ENCODE data around the gene LRRC14B.
"Not testable (repeated sequence)": the region's sequence is repeated elsewhere in the genome, so short reads cannot be mapped to it uniquely, and the experiment has no call there.

LRRC14B gene

DNA sequence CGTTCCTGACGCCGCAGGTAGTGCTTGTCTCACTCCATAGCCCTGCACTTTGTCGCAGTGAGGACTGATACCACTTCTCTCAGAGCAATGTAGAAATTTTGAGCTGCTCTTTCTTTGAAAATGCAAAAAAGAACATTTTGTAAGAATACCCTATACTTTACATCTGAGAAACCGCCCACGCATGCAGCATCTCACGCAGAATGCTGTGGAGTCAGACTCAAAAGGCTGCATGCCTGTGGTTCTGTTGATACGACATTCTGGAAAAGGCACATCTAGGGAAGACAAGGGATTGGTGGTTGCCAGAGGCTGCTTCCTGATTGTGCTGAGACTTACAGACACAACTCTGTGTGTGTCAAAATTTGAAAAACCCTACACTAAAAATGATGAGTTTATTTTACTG lies 46.6 kb downstream of the LRRC14B start:
- H3K36me3 Mint-ChIP-seq (ENCODE audit: low read depth): peaks cover 57% of the 10 kb centered on the region

GRCh38 chr5:240550-240949 lies 49.3 kb downstream of the LRRC14B start:
- peaks cover 49% of the 10 kb centered on the region for H3K36me3 Mint-ChIP-seq (ENCODE audit: low read depth)
- H3K27ac Mint-ChIP-seq; H3K9me3 Mint-ChIP-seq; H3K27me3 Mint-ChIP-seq; H3K4me1 Mint-ChIP-seq (ENCODE audit: low read depth); H3K4me3 Mint-ChIP-seq: not testable (repeated sequence)

More for the DNA sequence above, 46.6 kb downstream of the LRRC14B start:
- H3K27me3 Mint-ChIP-seq; H3K9me3 Mint-ChIP-seq; H3K27ac Mint-ChIP-seq; H3K4me3 Mint-ChIP-seq; H3K4me1 Mint-ChIP-seq (ENCODE audit: low read depth): not testable (repeated sequence)

DNA sequence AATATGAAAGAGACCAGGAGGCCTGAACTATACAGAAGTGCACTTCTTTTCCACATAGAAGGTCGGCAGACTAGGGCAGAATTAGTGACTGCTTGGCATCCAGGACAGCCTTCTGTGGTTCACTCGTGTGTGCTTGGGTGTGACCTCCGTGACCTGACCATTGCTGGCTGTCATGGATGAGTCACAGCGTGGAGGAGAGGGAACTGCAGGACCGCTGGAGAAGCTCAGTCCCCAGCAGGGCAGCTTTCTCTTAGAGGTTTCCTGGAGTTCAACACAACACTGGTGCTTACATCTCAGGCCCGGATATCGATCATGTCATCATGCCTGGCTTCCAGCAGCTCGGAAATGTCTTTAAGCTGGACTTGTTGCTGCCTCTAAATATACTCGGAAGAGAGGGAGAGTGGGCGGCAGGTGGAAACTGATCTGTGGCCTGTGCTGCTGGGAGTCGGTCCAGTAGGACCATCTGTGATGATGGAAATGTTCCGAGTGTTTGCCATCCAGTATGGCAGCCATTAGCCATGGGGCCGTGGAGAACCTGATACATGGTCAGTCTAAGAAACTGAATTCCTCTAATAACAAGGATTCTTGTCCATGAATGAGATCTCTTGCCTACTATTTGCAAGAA lies 49.9 kb downstream of the LRRC14B start:
- not testable (repeated sequence) for H3K4me3 Mint-ChIP-seq; H3K27me3 Mint-ChIP-seq; H3K27ac Mint-ChIP-seq; H3K9me3 Mint-ChIP-seq; H3K4me1 Mint-ChIP-seq (ENCODE audit: low read depth)
- H3K36me3 Mint-ChIP-seq (ENCODE audit: low read depth): peaks cover 53% of the 10 kb centered on the region

DNA sequence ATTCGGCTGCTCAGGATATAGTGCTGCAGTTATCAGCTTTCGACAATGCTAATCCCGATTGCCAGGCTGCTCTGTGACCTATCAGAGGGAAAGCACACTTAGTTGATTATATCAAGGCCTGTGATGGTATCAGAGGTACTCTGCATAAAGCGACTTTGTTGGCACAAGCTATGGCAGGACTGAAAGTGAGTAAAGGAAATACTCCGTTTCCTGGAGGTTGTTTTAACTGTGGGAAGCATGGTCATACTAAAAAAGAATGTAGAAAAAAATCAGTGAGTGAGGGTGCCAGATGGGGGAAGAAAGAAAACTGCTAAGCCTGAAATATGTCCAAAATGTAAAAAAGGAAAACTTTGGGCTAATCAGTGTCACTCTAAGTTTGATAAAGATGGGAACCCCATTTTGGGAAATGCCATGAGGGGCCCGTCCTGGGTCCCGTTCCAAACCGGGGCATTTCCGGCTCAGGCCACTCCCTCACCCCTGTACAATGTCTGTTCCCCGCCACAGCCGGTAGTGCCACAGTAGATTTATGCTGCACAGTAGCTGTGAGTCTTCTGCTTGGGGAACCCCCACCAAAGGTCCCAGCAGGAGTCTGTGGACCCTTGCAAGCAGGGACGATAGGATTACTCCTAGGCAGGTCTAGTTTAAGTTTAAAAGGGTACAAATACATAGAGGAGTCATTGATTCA lies 52.5 kb downstream of the LRRC14B start:
- not testable (repeated sequence) for H3K9me3 Mint-ChIP-seq
- H3K36me3 Mint-ChIP-seq (ENCODE audit: low read depth): peaks cover 73% of the 10 kb centered on the region

DNA sequence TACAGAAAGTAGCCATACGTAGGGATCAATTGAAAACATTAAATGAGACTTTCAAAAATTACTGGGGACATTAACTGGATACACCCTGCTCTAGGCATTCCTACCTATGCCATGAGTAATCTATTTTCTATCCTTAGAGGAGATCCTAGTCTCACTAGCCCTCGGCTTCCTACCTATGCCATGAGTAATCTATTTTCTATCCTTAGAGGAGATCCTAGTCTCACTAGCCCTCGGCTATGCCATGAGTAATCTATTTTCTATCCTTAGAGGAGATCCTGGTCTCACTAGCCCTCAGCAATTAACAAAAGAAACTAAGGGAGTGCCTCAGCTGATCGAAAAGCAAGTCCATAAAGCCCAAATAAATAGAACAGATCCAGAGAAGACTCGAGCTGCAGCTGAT lies 54.4 kb downstream of the LRRC14B start:
- not testable (repeated sequence) for H3K4me1 Mint-ChIP-seq (ENCODE audit: low read depth); H3K27ac Mint-ChIP-seq; H3K9me3 Mint-ChIP-seq; H3K4me3 Mint-ChIP-seq; H3K27me3 Mint-ChIP-seq
- peaks cover 76% of the 10 kb centered on the region for H3K36me3 Mint-ChIP-seq (ENCODE audit: low read depth)

More for the DNA sequence above, 52.5 kb downstream of the LRRC14B start:
- not testable (repeated sequence) for H3K4me3 Mint-ChIP-seq; H3K4me1 Mint-ChIP-seq (ENCODE audit: low read depth); H3K27me3 Mint-ChIP-seq
- peak overlapping the region; percentile 6 for H3K27ac Mint-ChIP-seq

Measured in stimulated activated naive CD8-positive, alpha-beta T cell treated with anti-CD3 and anti-CD28 coated beads, Interleukin-15, Interleukin-2, amounts not matched to agents 100 ng/mL and 50 ng/mL, for 24 hours (primary cell).